Head of caudate nucleus (tissue), 42 donors: Measurements from ENCODE around the gene C5orf58.
"Not testable (repeated sequence)": the region's sequence is repeated elsewhere in the genome, so short reads cannot be mapped to it uniquely, and the experiment has no call there.

Source experiments
- DNase-seq, 42 donors: peaks; one replicate each; pipeline versions ENCODE4 v3.0.0 to v3.0.0-alpha.2; 2020 to 2021; ENCODE audit warnings: mixed read lengths in 7 of 42
- intact Hi-C: fragments of 100-400 bp; cut with DNase I; formaldehyde crosslinking; loops from one replicate; pipeline ENCODE4 v1.15.0; 2022

The C5orf58 gene

DNA sequence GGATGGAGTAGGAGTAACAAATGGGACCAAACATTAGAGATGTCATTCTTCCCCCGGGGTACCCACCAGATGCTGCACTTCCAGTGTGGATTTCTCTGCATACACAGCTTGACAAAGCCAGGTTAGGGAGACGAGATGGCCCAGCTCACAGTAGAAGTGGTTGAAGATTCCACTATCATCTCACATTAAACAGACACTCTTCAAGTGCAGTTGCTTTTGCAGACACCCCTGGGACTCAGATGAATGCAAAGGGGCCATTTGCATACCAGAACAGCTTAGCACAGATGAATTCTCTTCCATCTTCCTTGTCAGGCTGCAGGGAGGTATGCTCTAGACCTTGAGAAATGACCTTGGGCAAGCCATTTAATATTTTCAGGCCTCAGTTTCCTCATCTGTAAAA, 12.6 kb upstream of the C5orf58 start:
- intact Hi-C loops, result loop anchor here (5.0 to 10.0 kb wide), 2 partner anchors 202 to 415 kb away; no protein-coding TSS in a partner anchor
- DNase-seq, result no peak

DNA sequence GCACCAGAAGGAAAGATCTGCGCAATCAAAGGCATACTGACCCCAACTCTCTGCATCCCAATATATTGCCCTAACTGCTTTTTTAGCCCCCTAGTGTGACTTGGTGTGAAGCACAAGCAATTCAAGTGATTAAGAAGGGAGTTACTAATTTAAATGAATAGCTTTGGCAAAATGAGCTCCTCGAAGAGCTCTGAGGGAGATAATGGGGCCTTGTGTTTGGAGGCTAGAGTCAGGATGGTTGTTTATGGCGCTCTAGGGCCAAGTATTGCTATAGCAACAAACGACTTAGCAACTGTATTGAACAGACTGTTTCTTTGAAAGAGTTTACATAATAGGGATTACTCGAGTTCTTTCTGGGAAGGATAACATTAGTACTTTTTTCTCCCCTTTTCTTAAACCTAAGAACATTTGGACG, 11.5 kb upstream of the C5orf58 start:
- peak in 7 of 42 donors; percentile 13 to 57 (median 42) for DNase-seq
- intact Hi-C loops, result loop anchor here (5.0 to 10.0 kb wide), 2 partner anchors 201 to 413 kb away; no protein-coding TSS in a partner anchor

DNA sequence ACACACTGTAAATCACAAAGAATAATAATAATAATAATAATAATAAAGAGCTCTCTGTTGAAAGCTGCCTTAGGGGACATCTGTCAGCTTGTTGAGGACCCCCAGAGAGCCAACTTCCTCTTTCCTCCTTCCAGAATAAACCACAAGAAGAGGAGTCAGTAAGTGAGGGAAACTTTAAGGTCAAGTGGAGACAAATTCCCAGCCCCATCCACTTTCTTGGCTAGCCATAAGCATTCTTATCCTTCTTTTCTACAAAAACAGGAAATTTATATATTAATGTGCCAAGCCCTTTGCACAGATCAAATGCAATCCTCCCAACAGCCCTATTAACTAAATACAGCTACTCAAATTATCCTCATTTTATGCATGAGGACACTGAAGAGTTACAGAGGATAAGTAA, 9.4 kb upstream of the C5orf58 start:
- intact Hi-C loops, result loop anchor here (5.0 to 10.0 kb wide), 2 partner anchors 199 to 411 kb away; no protein-coding TSS in a partner anchor
- DNase-seq, result no peak

DNA sequence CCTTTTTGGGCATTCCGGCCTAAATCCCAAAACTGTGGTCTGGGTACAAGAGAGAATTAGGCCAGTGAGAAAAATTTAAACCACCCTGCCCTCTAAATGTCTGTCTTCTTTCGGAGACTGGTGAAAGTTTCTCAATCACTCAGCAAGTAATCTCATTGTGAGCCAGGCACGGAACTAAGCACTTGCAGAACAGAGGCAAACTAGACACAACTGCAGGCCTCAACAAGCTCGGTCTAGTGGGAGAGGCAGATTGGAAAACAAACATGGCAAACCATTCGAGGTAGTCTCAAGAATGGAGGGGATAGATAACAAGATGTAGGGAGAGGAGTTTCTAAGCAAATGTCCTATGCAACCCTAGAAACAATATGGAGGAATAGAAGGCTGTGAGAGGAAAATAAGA, 8.9 kb upstream of the C5orf58 start:
- intact Hi-C loops, result loop anchor here (5.0 to 10.0 kb wide), 2 partner anchors 198 to 411 kb away; no protein-coding TSS in a partner anchor
- no peak for DNase-seq

DNA sequence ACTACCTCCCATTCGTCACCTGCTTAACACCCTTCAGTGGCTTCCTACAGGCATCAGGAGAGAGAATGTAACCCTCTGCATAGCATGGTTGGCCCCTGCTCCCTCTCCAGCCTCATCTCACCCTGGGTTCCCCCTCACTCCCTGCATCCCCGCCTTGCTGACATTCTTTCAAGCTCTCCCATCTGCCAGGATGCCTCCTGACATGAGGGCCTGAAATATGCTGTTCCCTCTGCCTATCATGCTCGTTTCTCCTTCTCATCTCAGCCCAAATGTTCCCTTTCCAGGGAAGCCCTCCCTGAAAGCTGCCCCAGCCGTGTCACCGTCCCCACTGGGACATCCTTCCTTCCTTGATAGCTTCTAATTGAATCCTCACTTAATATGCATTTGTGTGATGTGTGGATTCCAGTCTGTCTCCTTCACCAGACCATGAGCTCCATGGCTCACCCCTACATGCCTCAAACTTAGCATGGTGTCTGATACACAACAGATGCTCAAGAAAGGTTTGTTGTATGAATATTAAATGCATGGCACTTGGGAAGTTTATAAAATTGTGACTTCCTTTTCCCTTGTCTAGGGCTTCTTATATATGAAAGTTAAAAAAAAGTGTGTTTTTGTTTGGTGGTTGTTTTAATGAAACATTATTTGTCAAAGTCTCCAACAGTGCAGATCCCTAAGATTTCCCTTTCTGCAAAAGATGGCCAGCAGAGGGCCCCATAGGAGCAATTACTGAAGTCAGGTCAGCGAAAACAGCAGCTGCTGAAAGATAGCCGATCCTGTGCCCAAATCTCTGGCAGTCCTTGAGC, 7.3 kb upstream of the C5orf58 start:
- peak; percentile 53 to 95 (median 87) for DNase-seq
- intact Hi-C loops, result loop anchor here (5.0 to 10.0 kb wide), 2 partner anchors 122 to 409 kb away; no protein-coding TSS in a partner anchor

DNA sequence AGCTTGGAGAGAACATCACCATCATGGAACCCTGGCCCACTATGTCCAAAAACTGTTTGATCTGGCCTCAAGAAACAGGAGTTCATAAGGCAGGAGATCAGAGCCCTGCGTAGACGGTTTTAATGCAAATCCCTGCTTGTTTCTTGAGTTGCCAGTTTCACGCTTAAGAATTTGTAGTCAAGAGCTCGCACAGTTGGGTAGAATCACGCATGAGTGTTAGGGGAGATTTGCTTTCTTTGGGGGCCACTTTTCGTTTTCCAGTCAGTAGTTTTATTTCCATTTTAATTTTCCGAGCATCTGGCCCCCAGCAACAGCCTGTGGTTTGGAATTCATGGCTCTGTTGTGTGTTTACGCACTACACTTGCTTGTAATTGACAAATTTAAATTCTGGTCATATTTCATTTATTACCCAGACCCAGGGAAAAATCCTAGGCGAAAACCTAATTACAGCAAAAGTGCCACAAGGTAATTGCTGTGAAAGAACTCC, 6.6 kb upstream of the C5orf58 start:
- no peak for DNase-seq

DNA sequence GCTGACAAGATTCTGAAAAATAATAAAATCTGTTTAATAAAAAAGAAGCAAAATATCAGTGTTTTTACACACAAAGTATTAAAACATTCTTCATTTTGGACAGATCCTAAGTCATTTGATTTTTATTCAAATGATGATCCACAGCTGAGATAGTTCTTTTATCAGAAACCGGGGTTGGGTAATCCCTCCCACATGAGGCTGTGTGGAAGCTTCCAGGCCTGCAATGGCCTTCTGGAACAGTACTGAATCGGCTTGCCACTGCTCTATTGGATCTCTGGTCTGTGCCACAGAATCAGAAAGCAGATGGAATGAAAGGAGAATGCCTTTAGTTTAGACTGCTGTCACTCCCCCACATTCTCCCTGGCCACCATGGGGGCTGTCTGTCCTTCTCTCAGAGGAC, 6.1 kb upstream of the C5orf58 start:
- DNase-seq, result peak in 4 of 42 donors; percentile 8 to 41 (median 12)
- intact Hi-C loops, result loop anchor here (5.0 to 10.0 kb wide), 2 partner anchors 121 to 408 kb away; no protein-coding TSS in a partner anchor

More for the DNA sequence above, 6.6 kb upstream of the C5orf58 start:
- intact Hi-C loops, result loop anchor here (5.0 to 10.0 kb wide), 2 partner anchors 121 to 409 kb away; no protein-coding TSS in a partner anchor

DNA sequence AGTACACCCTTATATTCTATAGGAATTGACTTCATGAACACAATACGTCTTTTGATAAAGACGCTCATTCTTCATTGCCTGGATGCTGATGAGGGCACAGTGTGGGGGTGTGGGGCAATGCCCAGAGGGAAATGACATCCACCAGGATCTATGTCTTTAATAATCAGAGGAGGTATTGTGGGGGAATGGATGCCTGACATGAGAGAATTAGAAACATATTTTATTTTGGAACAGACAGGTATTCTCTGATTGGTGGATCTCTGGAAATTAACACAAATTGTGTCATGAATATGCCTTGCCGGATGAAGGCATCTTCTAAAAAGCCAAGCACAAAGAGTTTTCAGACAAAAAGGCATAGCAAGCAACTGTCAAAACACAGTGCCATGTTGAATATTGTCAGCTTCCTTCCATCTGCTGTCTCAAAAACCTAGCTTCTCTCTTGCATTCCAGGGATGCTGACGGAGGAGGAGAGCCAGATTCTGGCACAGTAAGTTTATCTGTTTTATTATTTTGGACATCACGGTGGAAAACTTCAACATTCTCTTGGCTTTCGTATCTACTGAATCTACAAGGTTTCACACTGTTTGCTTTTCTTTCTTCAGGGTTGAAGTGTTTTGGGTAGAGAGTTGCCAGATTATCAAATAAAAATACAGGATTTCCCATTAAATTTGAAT, 3.9 kb upstream of the C5orf58 start:
- intact Hi-C loops, result loop anchor here (5.0 to 10.0 kb wide), 2 partner anchors 118 to 406 kb away; no protein-coding TSS in a partner anchor
- no peak for DNase-seq

DNA sequence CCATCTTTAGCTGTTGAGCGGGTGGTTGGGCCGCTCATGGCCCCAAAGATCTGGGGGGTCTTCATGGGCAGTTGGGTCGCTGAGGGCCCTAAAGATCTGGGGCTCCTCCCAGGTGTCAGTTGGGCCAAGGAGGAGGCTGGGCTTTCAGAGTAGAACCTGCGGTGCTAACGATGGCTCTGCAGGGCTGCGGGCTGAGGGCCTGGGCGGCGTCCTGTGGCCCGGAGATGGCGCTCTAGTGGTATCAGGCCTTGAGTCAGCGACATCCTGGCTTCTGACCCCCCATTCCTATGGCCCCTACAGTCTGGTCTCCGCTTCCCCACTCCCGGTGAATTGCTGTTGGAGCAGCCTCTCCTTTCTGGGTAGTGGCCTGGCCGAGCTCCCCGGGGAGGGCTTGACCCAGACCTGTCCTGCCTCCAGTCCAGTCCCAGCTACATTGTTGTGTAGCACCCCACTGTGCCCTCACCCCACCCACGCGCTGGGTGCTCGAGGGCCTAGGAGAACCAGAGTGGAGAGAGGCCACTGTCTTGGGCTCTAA, 640 bp downstream of the C5orf58 start:
- no peak for DNase-seq
- intact Hi-C loops, result no loop called here

DNA sequence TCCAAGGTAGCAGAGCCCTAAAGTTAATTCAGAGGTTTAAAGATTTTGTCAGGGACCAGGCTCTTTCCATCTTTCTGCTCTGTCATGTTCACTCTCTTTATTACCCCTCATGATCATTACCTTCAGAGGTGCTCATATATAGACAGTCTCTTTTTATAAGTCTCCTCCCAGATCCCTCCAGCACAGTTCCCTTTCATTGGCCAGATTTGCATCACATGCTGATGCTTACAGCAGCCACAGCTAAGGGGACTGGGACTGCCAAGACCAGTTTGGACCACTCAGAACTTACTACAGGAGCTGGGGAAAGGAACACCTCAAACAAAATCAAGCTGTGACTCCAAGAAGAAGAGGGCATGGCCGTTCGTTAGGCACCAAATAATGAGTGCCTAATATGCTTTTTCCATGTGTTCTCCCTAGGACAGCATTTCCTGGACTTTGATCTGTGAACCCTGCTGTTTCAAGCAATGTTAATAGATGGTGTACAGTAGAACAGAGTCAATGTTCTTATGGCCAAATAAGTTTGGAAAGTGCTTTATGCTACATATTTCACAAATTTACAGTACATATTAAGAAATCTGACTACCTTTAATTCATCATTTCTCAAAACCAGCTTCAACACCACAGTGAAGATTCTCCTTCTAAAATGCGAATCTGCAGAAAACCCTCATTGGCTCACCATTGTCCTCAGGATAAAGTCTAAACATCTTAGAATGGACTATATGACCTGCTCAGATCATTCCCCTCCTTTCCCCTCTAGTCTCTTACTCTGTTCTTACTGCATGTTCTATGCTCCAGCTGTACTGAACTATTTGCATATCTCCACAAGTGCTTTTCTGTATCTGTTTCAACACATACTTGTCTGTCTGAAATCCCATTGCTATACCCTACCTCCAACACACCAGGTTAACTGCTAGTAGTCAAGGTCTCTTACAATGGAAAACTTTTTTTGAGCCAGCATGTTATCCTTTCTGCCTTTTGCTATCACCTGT, 3.4 kb downstream of the C5orf58 start:
- intact Hi-C loops, result no loop called here
- DNase-seq, result no peak

DNA sequence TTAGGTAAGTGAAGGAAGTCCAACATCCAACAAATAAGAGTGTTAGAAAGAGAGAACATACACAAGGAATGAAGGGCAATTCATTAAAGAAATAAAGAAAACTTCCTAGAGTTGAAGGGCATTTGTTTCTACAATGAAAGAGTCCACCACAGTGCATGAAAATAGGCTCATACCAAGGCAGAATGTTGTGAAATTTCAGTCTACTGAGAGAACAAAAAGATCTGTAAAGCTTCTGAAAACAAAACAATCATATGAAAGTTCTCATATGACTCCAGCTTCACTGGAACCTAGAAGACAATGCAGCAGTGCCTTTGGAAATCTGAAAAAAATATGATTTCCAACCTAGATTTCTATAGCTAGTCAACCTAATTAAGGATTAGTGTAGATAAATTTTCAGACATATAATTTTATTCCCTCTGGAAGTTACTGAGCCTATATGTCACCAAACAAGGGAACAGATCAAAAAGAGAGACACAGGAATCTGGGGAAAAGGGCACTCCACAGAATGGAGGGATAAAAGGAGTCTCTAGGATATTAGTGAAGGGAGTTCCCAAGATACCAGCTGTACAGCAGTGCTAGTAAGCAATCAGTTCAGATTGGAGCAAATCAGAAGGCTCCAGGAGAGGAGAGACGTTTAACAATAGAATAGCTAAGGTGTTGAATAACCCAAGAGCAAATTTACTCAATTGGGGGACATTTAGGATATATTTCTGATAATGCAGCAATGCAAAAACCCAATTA, 5.8 kb downstream of the C5orf58 start:
- DNase-seq, result no peak
- intact Hi-C loops, result no loop called here

DNA sequence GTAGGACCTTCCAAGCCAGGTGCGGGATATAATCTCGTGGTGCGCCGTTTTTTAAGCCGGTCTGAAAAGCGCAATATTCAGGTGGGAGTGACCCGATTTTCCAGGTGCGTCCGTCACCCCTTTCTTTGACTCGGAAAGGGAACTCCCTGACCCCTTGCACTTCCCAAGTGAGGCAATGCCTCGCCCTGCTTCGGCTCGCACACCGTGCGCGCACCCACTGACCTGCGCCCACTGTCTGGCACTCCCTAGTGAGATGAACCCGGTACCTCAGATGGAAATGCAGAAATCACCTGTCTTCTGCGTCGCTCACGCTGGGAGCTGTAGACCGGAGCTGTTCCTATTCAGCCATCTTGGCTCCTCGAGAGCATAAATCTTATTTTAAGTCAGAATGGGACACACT, 12.7 kb downstream of the C5orf58 start:
- intact Hi-C loops, DNase-seq: not testable (repeated sequence)

DNA sequence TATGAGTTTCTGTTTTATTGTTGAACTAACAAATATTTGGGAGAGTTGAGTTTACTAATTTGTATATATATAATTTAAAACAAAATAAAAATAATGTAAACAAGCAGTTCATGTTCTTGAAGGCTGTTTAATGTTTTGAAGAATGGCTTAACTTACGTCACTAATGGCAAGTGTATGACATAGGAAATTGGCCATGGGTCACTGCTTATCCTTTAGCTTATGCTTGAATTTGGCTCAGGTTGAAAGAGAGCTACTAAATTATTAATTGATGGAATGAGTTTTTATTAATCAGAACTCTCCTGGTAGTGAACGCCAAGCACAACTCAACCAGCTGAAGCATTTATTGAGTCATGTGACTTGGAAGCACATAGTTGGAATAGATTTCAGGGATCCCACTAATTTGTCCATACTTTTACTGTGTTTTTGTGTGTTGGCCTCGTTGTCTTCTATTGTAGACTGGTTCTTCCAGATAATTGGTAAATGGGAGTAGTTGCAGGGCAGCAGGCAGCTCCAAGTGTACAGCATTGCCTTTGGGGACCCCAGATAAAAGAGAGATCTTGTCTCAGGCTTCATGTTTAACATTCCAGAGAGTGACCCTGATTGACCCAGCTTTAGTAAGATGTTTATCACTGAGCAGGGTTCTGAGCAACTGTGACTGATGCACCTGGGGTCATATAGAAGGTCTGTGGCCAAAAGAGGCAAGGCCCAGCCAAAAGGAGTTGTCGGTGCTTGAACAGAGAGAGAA, 13.5 kb downstream of the C5orf58 start:
- DNase-seq, result no peak
- intact Hi-C loops, result no loop called here

DNA sequence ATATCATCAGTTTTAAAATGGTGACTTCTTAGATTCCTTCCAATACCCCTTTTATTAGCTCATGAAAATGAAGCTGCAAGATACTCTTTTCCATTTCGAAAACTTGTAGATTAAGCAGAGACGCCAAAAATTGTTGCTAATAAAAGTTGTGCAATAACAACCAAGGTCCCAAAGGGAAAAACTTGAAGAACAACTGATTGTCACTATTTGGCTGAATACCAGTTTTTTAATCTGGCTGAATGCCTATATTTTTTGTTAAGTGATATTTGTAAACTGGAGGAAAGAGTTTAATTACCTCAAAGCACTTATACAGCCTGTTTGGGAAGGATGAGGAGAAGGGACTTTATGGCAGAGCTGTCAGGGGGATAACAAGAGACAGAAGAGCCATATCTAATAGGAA, 14.6 kb downstream of the C5orf58 start:
- intact Hi-C loops, result no loop called here

DNA sequence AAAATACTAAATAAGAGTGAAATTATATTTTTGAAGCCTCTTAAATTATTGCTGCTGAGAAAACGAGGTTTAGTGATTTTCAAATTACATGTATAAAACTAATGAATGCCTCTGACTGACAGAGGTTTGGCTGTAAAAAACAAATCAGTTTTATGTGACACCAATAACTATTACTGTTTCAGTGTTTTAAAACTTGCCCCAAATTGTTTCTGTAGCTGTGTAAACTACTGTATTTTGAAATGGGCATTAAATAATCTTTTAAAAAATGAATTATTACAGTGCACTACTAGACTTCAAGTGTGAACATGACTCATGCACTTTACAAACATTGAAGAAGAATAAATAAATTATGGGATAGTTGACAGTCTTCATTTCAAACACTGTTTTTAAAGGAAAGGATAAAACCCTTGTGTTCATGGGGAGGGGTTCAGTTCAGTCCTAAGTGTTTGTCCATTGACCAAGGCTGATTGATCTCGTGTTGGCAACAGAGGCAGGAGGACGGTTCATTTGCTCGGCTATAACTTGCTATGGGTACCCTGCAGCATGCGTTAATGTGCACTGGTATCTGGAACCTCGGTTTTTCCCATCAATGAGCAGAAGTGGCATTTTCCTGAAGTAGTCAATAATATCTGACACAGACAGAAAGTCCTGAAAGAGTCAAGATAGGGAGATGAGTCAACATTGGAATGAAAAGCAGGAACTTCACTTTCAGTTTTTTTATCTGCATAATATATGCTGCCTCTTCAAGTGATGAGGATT, 15.6 kb downstream of the C5orf58 start:
- intact Hi-C loops, result no loop called here
- DNase-seq, result no peak

More for the DNA sequence above, 14.6 kb downstream of the C5orf58 start:
- DNase-seq, result no peak

DNA sequence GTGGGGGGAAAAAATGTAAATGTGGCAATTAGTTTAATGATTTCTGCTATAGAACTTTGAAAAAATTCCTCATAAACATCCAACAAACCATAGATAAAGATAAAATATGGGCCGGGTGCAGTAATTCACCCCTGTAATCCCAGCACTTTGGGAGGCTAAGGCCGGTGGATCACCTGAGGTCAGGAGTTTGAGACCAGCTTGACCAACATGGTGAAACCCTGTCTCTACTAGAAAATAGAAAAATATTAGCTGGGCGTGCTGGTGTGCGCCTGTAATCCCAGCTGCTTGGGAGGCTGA, 16.1 kb downstream of the C5orf58 start:
- DNase-seq, intact Hi-C loops: not testable (repeated sequence)
